ENCODE data around the gene RMDN3.

The RMDN3 gene

DNA sequence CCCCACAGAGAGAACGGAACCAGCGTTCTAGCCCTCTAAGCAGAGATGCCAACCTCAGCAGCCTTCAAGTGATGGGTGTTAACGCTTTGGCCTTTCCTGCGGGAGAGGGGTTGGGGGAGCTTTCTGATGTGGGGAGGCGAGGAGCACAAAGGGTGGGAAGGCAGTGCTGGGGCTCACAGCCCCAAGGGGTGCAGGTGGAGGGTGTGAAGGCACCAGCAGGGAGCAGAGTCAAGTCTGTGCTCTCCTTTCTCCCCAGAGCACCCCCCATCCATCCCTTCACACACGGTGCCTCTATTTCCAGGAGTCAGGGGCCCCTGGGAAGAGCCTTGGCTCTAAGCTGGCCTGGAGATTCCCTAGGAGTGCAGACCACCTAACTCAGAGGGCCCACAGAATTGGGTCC lies 18.8 kb upstream of the RMDN3 start:
- Histone ChIP-seq H3K4me3 (ENCODE audit: low read length) (no peak overlapping the region), H3K4me1 (ENCODE audit: control insufficient read depth, low read length) (peaks cover 39% of the 10 kb centered on the region), H4K20me1 (ENCODE audit: control insufficient read depth, insufficient read depth, low read depth, low read length) (no peaks in the 10 kb centered on the region), H3K9me3 (ENCODE audit: control insufficient read depth, insufficient read depth, low read length) (no peaks in the 10 kb centered on the region), H3K36me3 (ENCODE audit: control insufficient read depth, low read length) (peaks cover 45% of the 10 kb centered on the region), H3K27me3 (ENCODE audit: control insufficient read depth, low read length) (no peaks in the 10 kb centered on the region), H3K27ac (ENCODE audit: low read depth, low read length) (no peak overlapping the region), H3K79me2 (ENCODE audit: control insufficient read depth, low read length) (no peaks in the 10 kb centered on the region), H3F3A (ENCODE audit: control insufficient read depth, insufficient read depth) (peaks cover 16% of the 10 kb centered on the region), H3K4me2 (ENCODE audit: low read length) (no peak overlapping the region), H3K9me2 (replicated peaks; ENCODE audit: control insufficient read depth, low read length) (no peaks in the 10 kb centered on the region)
- TF ChIP-seq EZH2phosphoT487 (IDR thresholded peaks at IDR 0.05; ENCODE audit: borderline replicate concordance, low read length): no peak
- TF ChIP-seq, protein P1, sequence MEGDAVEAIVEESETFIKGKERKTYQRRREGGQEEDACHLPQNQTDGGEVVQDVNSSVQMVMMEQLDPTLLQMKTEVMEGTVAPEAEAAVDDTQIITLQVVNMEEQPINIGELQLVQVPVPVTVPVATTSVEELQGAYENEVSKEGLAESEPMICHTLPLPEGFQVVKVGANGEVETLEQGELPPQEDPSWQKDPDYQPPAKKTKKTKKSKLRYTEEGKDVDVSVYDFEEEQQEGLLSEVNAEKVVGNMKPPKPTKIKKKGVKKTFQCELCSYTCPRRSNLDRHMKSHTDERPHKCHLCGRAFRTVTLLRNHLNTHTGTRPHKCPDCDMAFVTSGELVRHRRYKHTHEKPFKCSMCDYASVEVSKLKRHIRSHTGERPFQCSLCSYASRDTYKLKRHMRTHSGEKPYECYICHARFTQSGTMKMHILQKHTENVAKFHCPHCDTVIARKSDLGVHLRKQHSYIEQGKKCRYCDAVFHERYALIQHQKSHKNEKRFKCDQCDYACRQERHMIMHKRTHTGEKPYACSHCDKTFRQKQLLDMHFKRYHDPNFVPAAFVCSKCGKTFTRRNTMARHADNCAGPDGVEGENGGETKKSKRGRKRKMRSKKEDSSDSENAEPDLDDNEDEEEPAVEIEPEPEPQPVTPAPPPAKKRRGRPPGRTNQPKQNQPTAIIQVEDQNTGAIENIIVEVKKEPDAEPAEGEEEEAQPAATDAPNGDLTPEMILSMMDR (IDR thresholded peaks at IDR 0.05; ENCODE audit: low read depth, low read length, poor library complexity, severe bottlenecking): no peak

DNA sequence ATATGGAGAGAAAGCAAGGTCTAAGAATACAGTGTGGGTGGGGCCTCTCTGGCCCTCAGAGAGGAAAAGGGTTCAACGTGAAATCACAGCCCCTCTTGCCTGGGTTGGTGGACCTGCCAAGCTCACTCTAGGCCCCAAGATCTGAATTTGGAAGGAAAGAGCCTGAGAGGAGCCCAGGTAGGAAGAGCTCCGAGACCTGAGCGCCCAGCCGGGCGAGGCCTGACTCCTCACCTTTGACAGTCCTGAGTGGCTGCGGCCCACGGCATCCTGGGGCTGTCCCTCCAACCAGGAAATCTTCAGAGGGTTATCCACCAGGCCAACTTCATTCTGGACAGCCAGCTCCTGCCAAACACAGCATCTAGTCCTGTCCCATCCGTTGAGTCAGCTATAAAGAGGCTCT lies 18.4 kb upstream of the RMDN3 start:
- no peak overlapping the region for H3K4me2 ChIP-seq (ENCODE audit: low read length)
- H3K27ac ChIP-seq (ENCODE audit: low read depth, low read length): no peak overlapping the region
- H3K4me1 ChIP-seq (ENCODE audit: control insufficient read depth, low read length): peaks cover 43% of the 10 kb centered on the region
- H3K9me3 ChIP-seq (ENCODE audit: control insufficient read depth, insufficient read depth, low read length): no peaks in the 10 kb centered on the region
- no peaks in the 10 kb centered on the region for H3K79me2 ChIP-seq (ENCODE audit: control insufficient read depth, low read length)
- peaks cover 19% of the 10 kb centered on the region for H3F3A ChIP-seq (ENCODE audit: control insufficient read depth, insufficient read depth)
- H3K9me2 ChIP-seq (replicated peaks; ENCODE audit: control insufficient read depth, low read length): no peaks in the 10 kb centered on the region
- no peaks in the 10 kb centered on the region for H3K27me3 ChIP-seq (ENCODE audit: control insufficient read depth, low read length)
- no peak overlapping the region for H3K4me3 ChIP-seq (ENCODE audit: low read length)
- H4K20me1 ChIP-seq (ENCODE audit: control insufficient read depth, insufficient read depth, low read depth, low read length): no peaks in the 10 kb centered on the region
- TF ChIP-seq, protein P1 (IDR thresholded peaks at IDR 0.05; ENCODE audit: low read depth, low read length, poor library complexity, severe bottlenecking): no peak
- no peak for TF ChIP-seq EZH2phosphoT487 (IDR thresholded peaks at IDR 0.05; ENCODE audit: borderline replicate concordance, low read length)
- peaks cover 45% of the 10 kb centered on the region for H3K36me3 ChIP-seq (ENCODE audit: control insufficient read depth, low read length)

DNA sequence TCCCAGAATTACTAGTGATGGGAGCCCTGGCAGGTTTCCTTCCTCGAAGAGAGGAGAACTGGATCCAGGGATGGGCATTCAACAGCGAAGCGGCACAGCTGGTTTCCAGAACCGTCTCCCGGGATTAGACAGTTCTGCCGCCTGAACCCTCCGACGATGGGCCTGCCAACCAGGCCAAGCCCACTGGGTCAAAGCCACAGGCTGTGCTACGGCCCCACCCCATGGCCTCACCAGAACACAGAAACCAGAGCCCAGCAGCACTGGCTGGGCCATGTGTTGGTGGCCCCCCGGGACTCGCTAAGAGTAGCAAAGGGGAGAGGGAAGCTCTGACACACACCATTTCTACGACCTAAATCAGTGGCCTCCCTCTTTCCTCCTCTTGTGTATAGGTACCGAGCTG lies 17.0 kb upstream of the RMDN3 start:
- Histone ChIP-seq H3K27ac (ENCODE audit: low read depth, low read length) (no peak overlapping the region), H3K4me3 (ENCODE audit: low read length) (no peak overlapping the region), H4K20me1 (ENCODE audit: control insufficient read depth, insufficient read depth, low read depth, low read length) (no peaks in the 10 kb centered on the region), H3K4me2 (ENCODE audit: low read length) (no peak overlapping the region), H3K4me1 (ENCODE audit: control insufficient read depth, low read length) (peaks cover 58% of the 10 kb centered on the region), H3K9me3 (ENCODE audit: control insufficient read depth, insufficient read depth, low read length) (no peaks in the 10 kb centered on the region), H3K79me2 (ENCODE audit: control insufficient read depth, low read length) (peaks cover 11% of the 10 kb centered on the region), H3K27me3 (ENCODE audit: control insufficient read depth, low read length) (no peaks in the 10 kb centered on the region), H3F3A (ENCODE audit: control insufficient read depth, insufficient read depth) (peaks cover 21% of the 10 kb centered on the region), H3K36me3 (ENCODE audit: control insufficient read depth, low read length) (peaks cover 59% of the 10 kb centered on the region), H3K9me2 (replicated peaks; ENCODE audit: control insufficient read depth, low read length) (no peaks in the 10 kb centered on the region)
- TF ChIP-seq, protein P1 (IDR thresholded peaks at IDR 0.05; ENCODE audit: low read depth, low read length, poor library complexity, severe bottlenecking): no peak
- TF ChIP-seq EZH2phosphoT487 (IDR thresholded peaks at IDR 0.05; ENCODE audit: borderline replicate concordance, low read length): no peak
